SH-SY5Y (cell line): ENCODE measurements around the gene FEM1A.

Experiments
- GATA2 ChIP-seq: IDR thresholded peaks from 2 replicates; pipeline ENCODE4 v1.6.1; 2011; ENCODE audit warnings: mild to moderate bottlenecking, low read depth, low read length
- GATA3 ChIP-seq: IDR thresholded peaks from 2 replicates; pipeline ENCODE4 v1.6.1; 2011; ENCODE audit warnings: low read depth, mild to moderate bottlenecking, low read length, moderate library complexity

GRCh38 chr19:4800591-4801081, 9.1 kb downstream of the FEM1A start:
- TF ChIP-seq GATA3: no peak
- no peak for TF ChIP-seq GATA2
